Cardiac muscle cell (in vitro differentiated cells and primary cell): ENCODE results near the gene HSPH1. TPM values are rescaled to one million over a fixed set of nuclear protein-coding genes. Genes with fewer than 3 reads are reported as not detected.

Experiments
- DNase-seq, 2 donors: peaks; one replicate each; pipeline versions ENCODE4 v3.0.0 to v3.0.0-alpha.2; 2010 to 2017; ENCODE audit warnings: low read depth in 1 of 2, low spot score in 1 of 2
- H3K27ac ChIP-seq: fragments of 200-600 bp; sonication (generic); 2 replicates; pipeline ENCODE4 v1.5.1; 2016
- H3K27me3 ChIP-seq: fragments of 200-600 bp; sonication (generic); 2 replicates; pipeline ENCODE4 v1.6.0; 2016; ENCODE audit warnings: control low read depth
- H3K36me3 ChIP-seq: fragments of 200-600 bp; sonication (generic); 2 replicates; pipeline ENCODE4 v1.5.1; 2016; ENCODE audit warnings: control low read depth
- H3K4me1 ChIP-seq: fragments of 200-600 bp; sonication (generic); 2 replicates; pipeline ENCODE4 v1.8.1; 2017; ENCODE audit warnings: low read depth, mild to moderate bottlenecking, mixed run types
- H3K4me3 ChIP-seq: fragments of 200-600 bp; sonication (generic); 2 replicates; pipeline ENCODE4 v1.5.1; 2016; ENCODE audit warnings: mild to moderate bottlenecking
- H3K9me3 ChIP-seq: fragments of 200-600 bp; sonication (generic); 2 replicates; pipeline ENCODE4 v1.5.1; 2017; ENCODE audit warnings: low read depth, mild to moderate bottlenecking, control low read depth
- CTCF ChIP-seq: IDR thresholded peaks from 2 replicates; pipeline ENCODE4 v1.5.1; 2012; ENCODE audit warnings: low read depth, mild to moderate bottlenecking, low read length
- polyA plus RNA-seq: library from polyadenylated mRNA; unstranded; fragments of >200 nt; fragmentation: Nextera tagmentation; extraction: Ambion mirVana; gene quantifications from 2 replicates; pipeline ENCODE4 v1.2.1, GENCODE V29; 2016
- total RNA-seq: library from RNA; depleted of rRNA; stranded (reverse); fragments of >200 nt; gene quantifications from 2 replicates; pipeline ENCODE4 v1.2.3, GENCODE V29; 2016

The HSPH1 gene
- total and polyA plus RNA-seq, 2 experiments from 2014 or later, result 25.8 to 50.8 TPM

GRCh38 chr13:31204592-31204991, 42.9 kb upstream of the HSPH1 start:
- H3K4me1 ChIP-seq, result no peaks in the 10 kb centered on the region
- no peaks in the 10 kb centered on the region for H3K27me3 ChIP-seq
- no peak overlapping the region for H3K27ac ChIP-seq
- H3K4me3 ChIP-seq, result no peak overlapping the region
- no peaks in the 10 kb centered on the region for H3K9me3 ChIP-seq
- no peaks in the 10 kb centered on the region for H3K36me3 ChIP-seq
- TF ChIP-seq CTCF, result no peak
- peak in 1 of 2 donors; percentile 61 for DNase-seq

GRCh38 chr13:31201341-31202031, 39.8 kb upstream of the HSPH1 start:
- DNase-seq, result peak in 1 of 2 donors; percentile 63
- no peak for TF ChIP-seq CTCF
- Histone ChIP-seq H3K27ac (no peak overlapping the region), H3K36me3 (no peaks in the 10 kb centered on the region), H3K4me1 (no peaks in the 10 kb centered on the region), H3K4me3 (peak overlapping the region; percentile 55), H3K9me3 (no peaks in the 10 kb centered on the region), H3K27me3 (no peaks in the 10 kb centered on the region)

- no peaks in the 10 kb centered on the region for H3K27me3 ChIP-seq
- no peaks in the 10 kb centered on the region for H3K4me1 ChIP-seq
- TF ChIP-seq CTCF, result no peak
- peak overlapping the region; percentile 94 for H3K27ac ChIP-seq
- H3K9me3 ChIP-seq, result no peaks in the 10 kb centered on the region
- no peaks in the 10 kb centered on the region for H3K36me3 ChIP-seq
- DNase-seq, result peak in 1 of 2 donors; percentile 74
- peak overlapping the region; percentile 55 for H3K4me3 ChIP-seq
These were observed 38.9 kb upstream of the HSPH1 start for GRCh38 chr13:31200637-31200971.

GRCh38 chr13:31199849-31200636, 38.3 kb upstream of the HSPH1 start, which contains the start of gene B3GLCT:
Gene B3GLCT, plus strand, starts transcription at chr13:31199975. Its CDS starts 110 bp downstream, at chr13:31200085.
- Histone ChIP-seq H3K36me3 (no peaks in the 10 kb centered on the region), H3K4me3 (peak within 1 kb of the TSS; percentile 55), H3K9me3 (no peaks in the 10 kb centered on the region), H3K4me1 (no peaks in the 10 kb centered on the region), H3K27ac (peak within 1 kb of the TSS; percentile 94), H3K27me3 (no peaks in the 10 kb centered on the region)
- peak; percentile 87 for DNase-seq
- TF ChIP-seq CTCF, result peak; percentile 70

GRCh38 chr13:31199527-31199848, 37.8 kb upstream of the HSPH1 start:
- Histone ChIP-seq H3K36me3 (no peaks in the 10 kb centered on the region), H3K4me1 (no peaks in the 10 kb centered on the region), H3K9me3 (no peaks in the 10 kb centered on the region), H3K27me3 (no peaks in the 10 kb centered on the region), H3K4me3 (peak overlapping the region; percentile 55), H3K27ac (no peak overlapping the region)
- no peak for DNase-seq
- no peak for TF ChIP-seq CTCF
